GM12864 (cell line): ENCODE data around the gene PELI1.

Experiments used
- DNase-seq: peaks from one replicate; pipeline ENCODE4 v3.0.0-alpha.2; 2011; ENCODE audit warnings: low read depth
- H3K4me3 ChIP-seq: 2 replicates; pipeline ENCODE4 v1.5.1; 2011; ENCODE audit warnings: mild to moderate bottlenecking, low read depth, low read length, control low read depth
- CTCF ChIP-seq: IDR thresholded peaks from 2 replicates; pipeline ENCODE4 v1.5.1; 2011; ENCODE audit warnings: low read depth, mild to moderate bottlenecking, moderate library complexity, low read length, control low read depth, inconsistent platforms; ENCODE audit errors: missing control alignments

The PELI1 gene

GRCh38 chr2:64141674-64142405 lies 2.4 kb downstream of the PELI1 start:
- TF ChIP-seq CTCF = no peak
- peak overlapping the region; percentile 98 for H3K4me3 ChIP-seq
- no peak for DNase-seq

- H3K4me3 ChIP-seq = peak overlapping the region; percentile 98; the same call in 1 of the 2 replicates
- no peak for TF ChIP-seq CTCF
These were observed 3.5 kb downstream of the PELI1 start for GRCh38 chr2:64140665-64141200.

GRCh38 chr2:64139956-64140355 lies 4.3 kb downstream of the PELI1 start:
- TF ChIP-seq CTCF = no peak
- no peak for DNase-seq
- H3K4me3 ChIP-seq = peak overlapping the region; percentile 38

More at GRCh38 chr2:64140665-64141200, 3.5 kb downstream of the PELI1 start:
- no peak for DNase-seq

- H3K4me3 ChIP-seq = no peak overlapping the region
- TF ChIP-seq CTCF = no peak
These were observed 6.2 kb downstream of the PELI1 start for GRCh38 chr2:64137996-64138395.

GRCh38 chr2:64137567-64137966 lies 6.7 kb downstream of the PELI1 start:
- TF ChIP-seq CTCF = no peak
- no peak for DNase-seq
- no peak overlapping the region for H3K4me3 ChIP-seq

More at GRCh38 chr2:64137996-64138395, 6.2 kb downstream of the PELI1 start:
- DNase-seq = no peak

- no peak for TF ChIP-seq CTCF
- no peak for DNase-seq
- no peak overlapping the region for H3K4me3 ChIP-seq
These were observed 8.8 kb downstream of the PELI1 start for GRCh38 chr2:64135421-64135820.

- no peak for TF ChIP-seq CTCF
- DNase-seq = no peak
- no peak overlapping the region for H3K4me3 ChIP-seq
These were observed 9.4 kb downstream of the PELI1 start for GRCh38 chr2:64134813-64135212.
